HCT116 (cell line): ENCODE data around the gene TTC12.

Experiments used
- ATF3 ChIP-seq: IDR thresholded peaks from 2 replicates; pipeline ENCODE4 v1.6.1; 2012
- CBX3 ChIP-seq: IDR thresholded peaks from 2 replicates; pipeline ENCODE4 v1.6.1; 2012; ENCODE audit warnings: low read depth
- CEBPB ChIP-seq: IDR thresholded peaks from 2 replicates; pipeline ENCODE4 v1.6.1; 2012; ENCODE audit warnings: low read depth
- CTCF ChIP-seq, 3 experiments: fragments of 200-600 bp in 1 of 3; sonication (generic) in 1 of 3; IDR thresholded peaks in 2 of 3; conservative IDR thresholded peaks in 1 of 3; 2 replicates each; pipeline ENCODE4 v1.5.1; 2012 to 2017; ENCODE audit warnings: low read depth in 2 of 3, low read length in 2 of 3, antibody characterized with exemption in 1 of 3, borderline replicate concordance in 1 of 3, control low read depth in 1 of 3, mild to moderate bottlenecking in 1 of 3, mixed read lengths in 1 of 3, mixed run types in 1 of 3, moderate library complexity in 1 of 3; ENCODE audit not compliant: insufficient read depth in 1 of 3
- EZH2 ChIP-seq: fragments of 200-600 bp; sonication (generic); IDR thresholded peaks from 2 replicates; pipeline ENCODE4 v1.6.1; 2017; ENCODE audit warnings: antibody characterized with exemption, mixed run types
- EZH2phosphoT487 ChIP-seq: fragments of 200-600 bp; IDR thresholded peaks from 2 replicates; pipeline ENCODE4 v1.6.1; 2018; ENCODE audit warnings: antibody characterized with exemption, borderline replicate concordance
- JUND ChIP-seq: IDR thresholded peaks from 2 replicates; pipeline ENCODE4 v1.6.1; 2012
- POLR2A ChIP-seq: IDR thresholded peaks from 2 replicates; pipeline ENCODE4 v1.7.0; 2011; ENCODE audit warnings: borderline replicate concordance; ENCODE audit not compliant: insufficient read depth, insufficient read length; ENCODE audit errors: extremely low read depth
- POLR2AphosphoS5 ChIP-seq: IDR thresholded peaks from 2 replicates; pipeline ENCODE4 v1.6.1; 2011; ENCODE audit warnings: mild to moderate bottlenecking, low read depth, low read length, moderate library complexity
- REST ChIP-seq: IDR thresholded peaks from 2 replicates; pipeline ENCODE4 v1.6.1; 2012; ENCODE audit warnings: low read depth
- SRF ChIP-seq: IDR thresholded peaks from 2 replicates; pipeline ENCODE4 v1.6.1; 2012; ENCODE audit warnings: low read depth
- YY1 ChIP-seq: IDR thresholded peaks from 2 replicates; pipeline ENCODE4 v1.6.1; 2011; ENCODE audit warnings: low read length, low read depth, moderate library complexity, mild to moderate bottlenecking; ENCODE audit not compliant: insufficient replicate concordance; ENCODE audit errors: extremely low read depth
- ZFX ChIP-seq: fragments of 450-650 bp; IDR thresholded peaks from 2 replicates; pipeline ENCODE4 v1.6.1; 2017
- ZNF274 ChIP-seq: fragments of 200-500 bp; sonication (Bioruptor generic); IDR thresholded peaks from 2 replicates; pipeline ENCODE4 v1.6.1; 2014; ENCODE audit warnings: mild to moderate bottlenecking, low read depth, low read length, inconsistent platforms

GRCh38 chr11:113376156-113376555 lies 61.8 kb downstream of the TTC12 start:
- TF ChIP-seq POLR2A: no peak
- no peak for TF ChIP-seq YY1
- TF ChIP-seq SRF: no peak
- no peak for TF ChIP-seq CTCF (IDR thresholded peaks at IDR 0.05 in 2 of 3, conservative IDR thresholded peaks at IDR 0.05 in 1 of 3; ENCODE audit: borderline replicate concordance in 1 of 3, insufficient read depth in 1 of 3, low read depth in 2 of 3, low read length in 2 of 3)
- no peak for TF ChIP-seq JUND
- TF ChIP-seq EZH2: no peak
- TF ChIP-seq REST: no peak
- no peak for TF ChIP-seq EZH2phosphoT487
- TF ChIP-seq ZFX: no peak
- no peak for TF ChIP-seq CEBPB
- TF ChIP-seq ZNF274: no peak
- no peak for TF ChIP-seq POLR2AphosphoS5
- TF ChIP-seq CBX3: no peak
- TF ChIP-seq ATF3: no peak
